CMK (cell line): ENCODE results near the gene NCAPH2.

Experiments used
- DNase-seq: peaks from one replicate; pipeline ENCODE4 v3.0.0-alpha.2; 2010; ENCODE audit warnings: low read depth

NCAPH2 gene

DNA sequence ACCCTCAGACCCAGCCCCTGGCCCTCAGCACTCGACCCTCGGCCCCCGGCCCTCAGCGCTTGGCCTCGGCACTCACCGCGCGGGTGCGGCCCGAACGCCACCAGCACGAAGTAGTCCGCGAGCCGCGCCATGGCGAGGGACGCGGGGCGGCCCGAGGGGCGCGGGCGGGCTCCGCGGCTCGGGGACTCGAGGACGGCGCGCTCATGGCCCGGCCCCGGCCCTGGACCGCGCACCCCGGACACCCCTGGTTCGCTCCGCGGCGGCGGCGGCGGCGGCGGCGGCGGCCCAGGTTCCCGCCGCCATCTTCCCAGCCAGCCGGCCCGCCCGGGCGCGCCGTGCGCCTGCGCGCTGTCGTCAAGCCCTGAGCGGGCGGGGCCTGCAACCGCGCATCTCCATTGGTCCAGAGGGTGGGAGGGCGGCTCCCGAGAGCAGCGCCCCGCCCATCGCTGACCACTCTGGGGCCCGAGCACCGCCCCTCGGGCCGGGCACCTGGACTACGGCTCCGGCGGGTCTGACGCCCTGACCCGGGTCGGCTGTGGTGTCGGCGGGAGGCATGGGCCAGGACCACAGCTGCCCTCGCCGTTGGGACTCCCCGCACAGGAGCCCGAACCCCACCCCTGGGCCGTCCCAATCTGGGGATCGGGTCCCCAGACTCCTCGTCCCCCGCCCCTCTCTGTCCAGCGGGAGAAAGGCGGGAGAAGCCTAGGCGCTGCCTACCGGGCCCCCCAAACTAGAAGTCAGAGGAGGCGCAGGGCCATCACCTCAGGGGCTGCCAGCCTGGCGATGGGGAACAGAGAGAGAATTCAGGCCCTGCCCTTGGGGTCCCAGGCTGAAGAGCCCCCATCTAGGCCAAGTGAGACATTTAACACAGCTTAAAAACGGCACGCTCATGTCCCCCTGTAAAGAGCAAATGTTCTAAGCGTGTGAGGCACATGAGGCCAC, 33.0 kb upstream of the NCAPH2 start, which contains the start of gene SBF1:
SBF1 (minus strand) TSS at position 326 of the 942 bp plus-strand sequence; CDS start at position 131, 195 bp downstream.
- DNase-seq, result peak; percentile 72

DNA sequence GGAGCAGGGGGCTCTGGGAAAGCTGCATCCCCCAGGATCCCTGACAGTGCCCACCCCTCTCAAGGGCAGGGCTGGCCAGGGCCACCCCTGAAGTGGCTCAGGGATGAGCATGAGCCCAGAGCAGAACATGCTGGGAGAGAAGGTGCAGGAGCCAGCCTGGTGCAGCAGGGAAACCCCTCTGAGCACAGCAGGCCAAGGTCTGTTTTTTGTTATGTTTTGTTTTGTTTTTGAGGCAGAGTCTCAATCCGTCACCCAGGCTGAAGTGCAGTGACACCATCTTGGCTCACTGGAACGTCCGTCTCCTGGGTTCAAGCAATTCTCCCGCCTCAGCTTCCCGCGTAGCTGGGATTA, 32.4 kb upstream of the NCAPH2 start:
- no peak for DNase-seq

DNA sequence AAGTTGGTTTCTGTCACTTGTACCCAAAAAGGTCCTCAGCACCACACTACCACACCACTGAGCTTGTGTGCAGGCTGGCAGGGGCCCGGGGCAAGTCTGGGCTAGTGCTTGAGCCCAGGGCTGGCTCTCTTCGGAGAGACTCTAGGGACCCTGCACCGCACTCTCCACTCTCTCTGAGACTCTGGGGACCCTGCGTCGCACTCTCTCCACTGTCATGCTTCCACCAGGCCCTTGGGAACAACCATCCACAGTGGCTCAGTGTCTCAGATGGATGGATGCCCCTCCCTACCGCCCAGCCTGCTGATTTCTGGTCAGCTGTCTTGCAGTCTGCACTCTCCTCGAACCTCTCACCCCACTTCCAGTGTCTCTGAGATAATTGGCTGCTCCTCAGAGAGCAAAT, 31.2 kb upstream of the NCAPH2 start:
- DNase-seq, result no peak

DNA sequence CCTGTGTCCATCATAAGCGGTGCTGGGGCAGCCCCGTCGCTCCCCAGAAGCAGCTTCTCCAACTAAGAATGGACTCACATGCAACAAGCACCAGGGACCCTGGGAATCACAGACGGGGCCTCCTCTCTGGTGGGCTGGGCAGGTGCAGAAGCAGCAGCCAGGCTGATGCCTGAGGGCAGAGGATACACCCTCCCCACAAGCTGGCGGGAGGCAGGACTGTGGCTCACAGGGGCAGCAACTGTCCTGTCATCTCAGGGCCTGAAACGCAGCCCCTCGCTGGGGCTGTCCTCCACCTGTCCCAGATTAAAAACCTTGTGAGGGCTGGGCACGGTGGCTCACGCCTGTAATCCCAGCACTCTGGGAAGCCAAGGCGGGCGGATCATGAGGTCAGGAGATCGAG, 30.1 kb upstream of the NCAPH2 start:
- DNase-seq, result no peak

DNA sequence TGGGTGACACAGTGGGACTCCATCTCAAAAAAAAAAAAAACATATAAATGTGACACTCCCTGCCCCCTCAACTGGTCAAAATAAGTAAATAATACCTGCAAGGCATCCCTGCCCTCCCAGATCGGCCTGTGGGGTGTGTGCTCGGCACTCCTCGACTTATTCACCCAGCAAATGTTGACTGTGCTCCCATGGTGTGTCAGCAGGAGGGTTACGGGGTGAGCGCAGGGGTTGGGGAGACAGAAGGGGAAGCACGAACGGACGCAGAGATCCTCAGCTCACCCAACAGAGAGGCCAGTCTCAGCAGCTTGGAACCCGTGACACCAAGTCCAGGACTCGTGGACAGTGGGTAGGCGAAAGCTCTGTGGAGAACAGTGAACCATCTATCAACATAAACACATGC, 28.3 kb upstream of the NCAPH2 start:
- DNase-seq, result no peak

DNA sequence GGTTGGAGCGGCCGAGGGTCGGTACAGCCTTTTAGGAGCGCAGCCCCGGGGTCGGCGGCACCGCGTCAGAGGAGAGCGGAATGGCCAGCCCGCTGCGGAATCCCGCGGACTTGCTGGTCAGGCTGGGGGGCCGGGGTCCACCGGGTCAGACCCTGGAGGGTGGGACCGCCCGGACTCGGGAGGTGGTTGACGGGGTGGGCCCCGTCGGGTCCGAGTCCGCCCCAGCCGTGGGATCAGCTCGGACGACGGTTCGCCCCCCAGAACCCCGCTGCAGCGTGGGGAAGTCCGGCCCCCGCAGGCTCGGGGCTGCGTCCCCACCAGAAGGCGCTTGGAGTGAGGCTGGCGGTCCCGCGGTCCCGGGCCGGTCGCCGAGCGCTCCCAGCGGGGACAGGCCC, 27.0 kb upstream of the NCAPH2 start:
- no peak for DNase-seq

DNA sequence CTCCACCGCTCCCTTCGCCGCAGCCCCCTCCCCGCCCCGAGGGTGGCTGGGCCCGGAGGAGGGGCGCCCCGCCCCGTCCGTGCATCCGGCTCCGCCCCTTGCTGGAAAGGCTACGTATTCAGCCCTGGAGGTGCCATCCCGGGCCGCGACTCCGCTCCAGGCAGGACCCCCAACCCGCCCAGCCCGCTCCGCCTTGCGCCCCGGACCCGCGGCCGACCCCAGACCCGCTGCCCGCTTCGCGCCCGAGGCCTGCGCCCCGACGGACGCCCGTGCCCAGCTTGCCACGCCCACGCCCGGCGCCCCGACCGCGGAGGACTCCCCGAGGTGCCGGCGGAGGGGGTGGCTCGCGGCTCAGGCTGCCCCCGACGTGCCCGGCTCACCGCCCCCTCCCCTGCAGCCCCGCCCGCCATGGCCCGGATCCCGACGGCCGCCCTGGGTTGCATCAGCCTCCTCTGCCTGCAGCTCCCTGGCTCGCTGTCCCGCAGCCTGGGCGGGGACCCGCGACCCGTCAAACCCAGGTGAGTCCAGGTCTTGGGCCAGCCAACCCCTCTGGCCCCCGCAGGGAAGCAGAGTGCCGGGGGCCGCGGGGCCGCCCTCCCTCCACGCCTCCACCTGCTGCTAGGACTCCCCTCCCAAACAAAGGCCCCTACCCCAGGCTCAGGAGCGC, 26.5 kb upstream of the NCAPH2 start, which contains the start of gene ADM2:
ADM2 (plus strand) TSS at position 104 of the 667 bp plus-strand sequence; CDS start at position 409, 305 bp downstream.
- peak; percentile 50 for DNase-seq

DNA sequence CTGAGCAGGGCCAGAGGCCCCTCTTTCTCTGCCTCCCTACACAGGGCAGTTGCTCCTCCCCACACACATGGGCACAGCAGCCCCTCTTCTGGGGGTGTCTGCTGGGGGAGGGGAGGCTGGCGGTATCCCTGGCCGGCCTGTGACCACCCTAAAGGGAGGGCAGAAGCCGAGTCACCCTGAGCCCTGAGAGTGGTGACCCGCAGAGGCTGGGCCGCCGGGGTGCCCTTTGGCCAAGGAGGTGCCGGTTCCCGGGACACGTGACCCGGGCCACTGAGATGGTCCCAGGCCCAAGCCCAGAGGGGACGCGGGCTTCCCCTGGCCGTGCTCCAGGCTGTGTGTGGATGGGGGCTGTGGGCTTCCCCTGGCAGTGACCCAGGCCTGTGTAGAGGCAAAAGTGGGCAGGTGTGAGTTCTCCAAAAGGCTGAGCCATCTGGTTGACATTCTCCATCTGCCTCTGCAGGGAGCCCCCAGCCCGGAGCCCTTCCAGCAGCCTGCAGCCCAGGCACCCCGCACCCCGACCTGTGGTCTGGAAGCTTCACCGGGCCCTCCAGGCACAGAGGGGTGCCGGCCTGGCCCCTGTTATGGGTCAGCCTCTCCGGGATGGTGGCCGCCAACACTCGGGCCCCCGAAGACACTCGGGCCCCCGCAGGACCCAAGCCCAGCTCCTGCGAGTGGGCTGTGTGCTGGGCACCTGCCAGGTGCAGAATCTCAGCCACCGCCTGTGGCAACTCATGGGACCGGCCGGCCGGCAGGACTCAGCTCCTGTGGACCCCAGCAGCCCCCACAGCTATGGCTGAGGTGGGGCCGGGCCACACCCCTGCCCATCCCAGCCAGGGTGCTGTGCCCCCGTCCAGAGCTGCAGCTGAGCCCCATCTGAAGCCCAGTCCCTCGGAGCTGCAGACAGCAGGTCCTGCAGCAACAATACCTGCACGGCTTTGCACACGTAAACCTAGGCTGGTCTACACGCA, 25.6 kb upstream of the NCAPH2 start:
- DNase-seq, result no peak

DNA sequence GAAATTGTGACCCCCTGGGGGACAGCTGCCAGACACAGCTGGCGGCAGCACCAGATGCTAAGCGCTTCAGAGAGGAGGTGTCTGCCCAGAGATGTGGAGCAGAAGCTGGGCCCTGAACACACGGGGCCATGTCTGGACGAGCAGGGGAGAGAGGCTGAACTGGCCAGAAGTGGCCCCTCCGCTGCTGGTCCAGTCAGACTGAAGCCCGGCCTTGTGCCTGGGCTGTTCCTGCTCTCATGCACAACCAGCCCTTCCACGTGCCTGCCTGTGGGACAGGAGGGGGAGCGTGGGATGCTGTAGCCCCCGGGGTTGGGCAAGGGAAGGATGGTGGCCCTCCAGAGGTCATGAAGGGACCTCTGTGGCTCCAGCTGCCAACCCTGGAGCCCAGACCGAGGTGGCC, 24.9 kb upstream of the NCAPH2 start:
- no peak for DNase-seq

DNA sequence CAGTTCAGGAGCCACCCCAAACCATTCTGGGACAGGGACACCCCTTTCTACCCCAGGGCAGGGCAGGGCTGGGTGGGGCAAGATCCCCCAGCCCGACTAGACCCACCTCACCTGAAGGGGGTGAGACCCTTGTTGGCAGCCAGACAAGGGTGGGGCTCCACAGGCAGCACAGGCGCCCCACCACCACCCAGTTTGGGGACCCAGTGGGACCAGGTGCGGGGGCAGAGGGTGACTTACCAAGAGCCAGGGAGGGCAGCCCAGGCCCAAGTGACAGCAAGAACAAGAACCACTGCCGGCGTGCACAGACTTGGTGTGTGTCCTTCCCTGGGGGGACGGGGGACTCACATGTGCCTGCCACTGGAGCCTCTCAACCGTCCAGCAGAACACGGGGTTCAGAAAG, 24.5 kb upstream of the NCAPH2 start:
- no peak for DNase-seq

DNA sequence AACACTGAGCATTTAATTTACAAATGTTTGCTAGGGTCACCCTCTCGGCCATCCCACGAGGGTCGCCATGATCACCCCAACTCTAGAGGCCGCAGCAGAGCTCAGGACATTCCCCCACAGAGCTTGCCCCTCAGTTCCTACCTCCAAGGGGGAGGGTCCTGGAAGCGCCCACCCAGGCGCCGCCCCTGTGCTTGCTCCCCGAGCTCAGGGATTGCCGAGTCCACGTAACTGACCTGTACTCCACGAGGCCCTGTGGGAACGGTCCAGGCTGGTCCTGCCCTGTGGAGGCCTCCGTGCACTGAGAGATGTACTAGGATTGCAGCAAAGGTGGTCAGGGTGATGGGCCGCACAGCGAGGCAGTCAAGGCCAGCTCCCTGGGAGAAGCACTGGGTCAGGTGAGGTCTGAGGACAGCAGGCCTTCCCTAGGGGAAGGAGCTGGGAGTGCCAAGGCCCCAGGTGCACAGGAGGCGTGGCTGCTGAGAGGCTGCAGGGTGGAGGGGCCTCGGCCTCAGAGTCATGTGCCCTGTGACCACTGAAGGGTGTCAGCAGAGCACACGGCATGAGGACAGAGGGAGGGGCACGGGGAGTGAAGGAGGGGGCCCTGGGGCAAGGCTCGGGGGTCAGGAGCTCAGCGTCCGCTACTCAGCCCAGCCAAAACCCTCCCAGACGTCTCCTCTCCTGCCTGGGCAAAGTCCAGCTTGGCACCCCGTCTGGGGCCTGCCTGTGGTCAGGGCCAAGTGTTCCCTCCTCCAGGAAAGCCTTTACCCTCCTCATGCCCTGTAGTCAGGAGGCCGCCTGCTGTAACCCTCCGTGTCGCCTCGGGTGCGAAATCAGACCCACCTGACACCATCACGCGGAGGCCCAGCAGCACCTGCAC, 23.8 kb upstream of the NCAPH2 start:
- no peak for DNase-seq

DNA sequence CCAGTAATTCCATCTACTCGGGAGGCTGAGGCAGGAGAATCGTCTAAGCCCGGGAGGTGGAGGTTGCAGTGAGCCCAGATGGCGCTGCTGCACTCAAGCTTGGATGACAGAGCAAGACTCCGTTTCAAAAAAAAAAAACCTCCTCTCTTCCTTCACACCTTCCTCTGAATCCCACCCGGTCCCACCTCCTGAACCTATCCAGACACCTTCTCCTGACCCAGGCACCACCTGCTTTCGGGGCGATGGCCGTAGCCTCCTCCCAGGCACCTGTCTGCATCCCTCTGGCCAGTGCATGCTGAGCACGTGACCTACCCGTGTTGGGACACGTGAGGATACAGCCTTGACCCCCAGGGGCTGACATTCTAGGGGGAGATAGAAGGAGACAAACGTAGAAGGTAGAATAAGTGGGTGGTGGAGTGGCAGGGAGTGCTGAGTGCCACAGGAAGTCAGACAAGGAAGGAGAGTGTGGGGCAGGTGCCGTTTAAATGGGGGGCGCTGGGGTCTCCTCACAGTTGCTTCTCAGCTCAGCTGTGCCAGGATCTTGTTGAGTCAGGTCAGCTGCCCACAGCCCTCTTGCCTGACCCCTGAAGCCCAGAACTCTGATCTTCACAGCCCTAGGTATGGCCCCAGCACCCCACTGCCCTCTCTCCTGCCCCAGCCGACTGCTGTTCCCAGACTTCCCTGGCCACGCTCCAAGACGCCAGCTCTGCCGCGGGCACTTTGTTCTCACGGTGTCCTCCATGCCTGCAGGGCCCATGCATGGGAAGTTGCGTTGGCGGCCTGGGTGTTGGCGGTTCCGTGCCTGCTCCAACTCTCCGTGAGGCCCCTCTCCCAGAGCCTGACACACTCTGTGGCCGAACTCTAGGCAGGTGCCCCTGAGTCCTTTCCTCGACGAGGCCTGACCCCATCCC, 22.5 kb upstream of the NCAPH2 start:
- no peak for DNase-seq

DNA sequence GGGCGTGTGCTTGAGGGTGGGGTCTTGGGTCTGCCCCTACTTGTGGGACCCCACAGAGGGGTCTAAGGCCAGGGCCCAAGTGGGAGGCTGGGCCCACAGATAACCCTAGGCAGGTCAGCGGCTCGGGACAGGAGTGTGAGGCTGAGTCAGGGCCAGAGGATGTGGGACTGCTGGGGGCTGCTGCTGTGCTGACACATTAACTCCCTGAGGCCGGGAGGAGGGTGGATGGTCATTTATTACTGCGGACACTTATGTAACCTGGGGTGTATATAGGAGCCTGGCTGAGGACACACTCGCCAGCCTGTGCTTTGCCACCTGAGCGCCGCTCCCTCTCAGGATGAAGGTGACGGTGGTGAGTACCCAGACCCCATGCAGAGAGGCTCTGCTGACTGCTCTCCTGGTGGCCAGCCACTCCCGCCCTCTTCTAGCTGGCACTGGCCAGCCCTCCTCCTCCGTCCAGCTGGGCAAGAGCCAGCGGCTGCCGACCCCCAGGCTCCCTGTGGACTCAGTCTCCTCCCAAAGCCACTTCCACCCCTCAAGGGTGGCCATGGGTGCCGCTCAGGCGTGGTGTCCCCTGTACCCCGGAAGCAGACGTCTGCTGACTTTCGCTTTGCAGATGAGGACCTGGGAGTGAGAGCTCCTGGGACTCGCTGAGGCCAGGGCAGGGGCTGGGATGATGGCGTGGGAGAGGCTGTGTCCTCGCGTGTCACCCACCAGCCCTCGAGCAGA, 21.3 kb upstream of the NCAPH2 start, which contains the start of gene MIOX:
MIOX (plus strand) TSS at position 299 of the 729 bp plus-strand sequence; CDS start at position 338, 39 bp downstream.
- no peak for DNase-seq

DNA sequence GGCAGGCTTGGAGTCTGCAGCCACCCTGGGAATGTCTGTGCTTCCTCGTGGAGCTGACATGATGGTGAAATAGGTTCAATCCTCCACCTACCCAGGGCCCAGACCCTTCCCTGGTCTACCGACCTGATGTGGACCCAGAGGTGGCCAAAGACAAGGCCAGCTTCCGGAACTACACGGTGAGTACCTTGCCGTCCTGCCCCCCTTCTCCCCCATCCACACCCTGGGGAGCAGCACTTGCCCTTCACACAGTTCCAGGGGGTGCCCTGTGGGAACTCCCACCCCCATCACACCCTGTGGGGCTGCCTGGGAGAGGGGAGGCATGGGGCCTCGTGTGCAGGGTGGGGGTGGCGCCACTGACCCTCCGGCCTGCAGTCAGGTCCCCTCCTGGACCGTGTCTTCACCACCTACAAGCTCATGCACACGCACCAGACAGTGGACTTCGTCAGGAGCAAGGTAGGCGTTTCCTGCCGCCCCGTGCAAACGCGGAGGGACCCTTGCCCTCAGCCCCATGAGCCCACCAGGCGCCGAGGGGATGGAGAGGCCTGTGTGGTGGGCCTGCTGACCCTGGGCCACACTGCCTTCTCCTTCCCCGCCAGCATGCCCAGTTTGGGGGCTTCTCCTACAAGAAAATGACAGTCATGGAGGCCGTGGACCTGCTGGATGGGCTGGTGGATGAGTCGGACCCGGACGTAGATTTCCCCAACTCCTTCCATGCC, 20.6 kb upstream of the NCAPH2 start:
- no peak for DNase-seq

DNA sequence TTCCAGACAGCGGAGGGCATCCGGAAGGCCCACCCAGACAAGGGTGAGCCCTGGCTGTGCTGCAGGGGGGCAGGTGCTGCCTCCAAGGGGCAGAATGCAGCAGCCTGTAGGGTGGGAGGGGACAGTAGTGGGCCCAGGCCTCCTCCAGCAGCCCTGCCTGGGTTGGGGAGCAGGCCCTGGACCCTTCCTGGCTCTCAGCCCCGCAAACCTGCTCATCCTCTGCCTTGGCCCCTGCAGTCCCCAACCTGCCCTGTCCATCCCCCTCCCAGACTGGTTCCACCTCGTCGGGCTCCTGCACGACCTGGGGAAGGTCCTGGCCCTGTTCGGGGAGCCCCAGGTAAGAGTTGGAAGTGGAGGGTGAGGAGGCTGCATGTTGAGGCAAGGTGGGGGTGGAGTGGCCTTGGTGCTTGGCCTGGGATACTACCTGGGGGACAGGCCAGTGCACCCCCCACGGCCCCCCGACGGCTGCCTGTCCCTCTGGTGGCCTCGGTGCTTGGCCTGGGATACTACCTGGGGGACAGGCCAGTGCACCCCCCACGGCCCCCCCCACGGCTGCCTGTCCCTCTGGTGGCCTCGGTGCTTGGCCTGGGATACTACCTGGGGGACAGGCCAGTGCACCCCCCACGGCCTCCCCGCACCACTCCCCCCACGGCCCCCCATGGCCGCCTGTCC, 19.9 kb upstream of the NCAPH2 start:
- no peak for DNase-seq

DNA sequence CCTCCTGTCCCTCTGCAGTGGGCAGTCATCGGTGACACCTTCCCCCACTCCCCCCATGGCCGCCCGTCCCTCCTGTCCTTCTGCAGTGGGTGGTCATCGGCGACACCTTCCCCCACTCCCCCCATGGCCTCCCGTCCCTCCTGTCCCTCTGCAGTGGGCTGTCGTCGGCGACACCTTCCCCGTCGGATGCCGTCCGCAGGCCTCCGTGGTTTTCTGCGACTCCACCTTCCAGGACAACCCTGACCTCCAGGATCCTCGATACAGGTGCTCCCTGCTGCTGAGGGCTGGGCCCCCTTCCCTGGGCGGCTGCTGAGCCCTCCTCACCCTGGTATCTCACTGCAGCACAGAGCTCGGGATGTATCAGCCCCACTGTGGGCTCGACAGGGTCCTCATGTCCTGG, 19.1 kb upstream of the NCAPH2 start:
- no peak for DNase-seq

DNA sequence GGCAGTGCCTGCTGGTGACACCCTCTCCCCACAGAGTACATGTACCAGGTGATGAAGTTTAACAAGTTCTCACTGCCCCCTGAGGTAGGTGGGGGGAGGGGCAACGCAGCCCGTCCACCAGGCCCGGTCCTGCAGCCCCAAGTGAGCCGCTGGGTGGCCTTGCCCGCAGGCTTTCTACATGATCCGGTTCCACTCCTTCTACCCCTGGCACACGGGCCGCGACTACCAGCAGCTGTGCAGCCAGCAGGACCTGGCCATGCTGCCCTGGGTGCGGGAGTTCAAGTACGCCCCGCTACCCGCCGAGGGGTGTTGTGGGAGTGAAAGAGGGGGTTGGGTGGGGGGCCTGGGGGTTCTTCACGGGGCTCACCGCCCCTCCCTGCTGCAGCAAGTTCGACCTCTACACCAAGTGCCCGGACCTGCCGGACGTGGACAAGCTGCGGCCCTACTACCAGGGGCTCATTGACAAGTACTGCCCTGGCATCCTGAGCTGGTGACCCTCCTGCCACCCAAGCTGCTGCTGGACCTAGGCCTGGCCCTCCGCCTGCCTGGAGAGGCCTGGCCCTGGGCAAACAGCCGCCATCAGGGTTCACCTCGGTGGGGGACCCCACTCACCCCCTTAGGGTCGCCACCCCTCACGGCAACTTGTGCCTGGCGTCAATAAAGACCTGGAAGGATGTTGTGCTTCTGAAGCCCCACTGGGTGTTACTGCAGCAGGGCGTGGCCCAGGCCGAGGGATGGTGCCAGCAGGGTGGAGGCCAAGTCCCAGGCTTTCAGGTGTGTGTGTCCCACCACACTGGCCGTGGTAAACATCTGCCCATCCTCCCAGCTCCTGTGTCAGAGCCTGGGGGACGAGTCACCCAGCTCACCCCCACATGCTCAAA, 18.4 kb upstream of the NCAPH2 start:
- no peak for DNase-seq
